H1 (cell line): ENCODE data around the gene SCP2. TPM values are rescaled to one million over a fixed set of nuclear protein-coding genes. Genes with fewer than 3 reads are reported as not detected.

ENCODE experiments used
- ATF2 ChIP-seq: IDR thresholded peaks from 2 replicates; pipeline ENCODE4 v1.6.1; 2012; ENCODE audit warnings: low read length, inconsistent platforms
- ATF3 ChIP-seq: IDR thresholded peaks from 2 replicates; pipeline ENCODE4 v1.6.1; 2011; ENCODE audit warnings: low read depth, mild to moderate bottlenecking, low read length; ENCODE audit not compliant: insufficient read depth
- CHD7 ChIP-seq: fragments of 300-600 bp; sonication (generic); IDR thresholded peaks from 2 replicates; pipeline ENCODE4 v1.7.1; 2012; ENCODE audit warnings: low read length, moderate library complexity, mild to moderate bottlenecking, inconsistent platforms; ENCODE audit not compliant: insufficient replicate concordance
- CTCF ChIP-seq, 3 experiments: IDR thresholded peaks; 1 replicate in 2 of 3; 2 replicates in 1 of 3; pipeline versions ENCODE4 v1.5.1 to v1.6.1; 2011; ENCODE audit warnings: low read length in 3 of 3, mild to moderate bottlenecking in 3 of 3, inconsistent platforms in 2 of 3, low read depth in 1 of 3, moderate library complexity in 1 of 3; ENCODE audit not compliant: insufficient read depth in 1 of 3; ENCODE audit errors: control extremely low read depth in 1 of 3
- POLR2AphosphoS5 ChIP-seq: IDR thresholded peaks from 2 replicates; pipeline ENCODE4 v1.6.1; 2011; ENCODE audit warnings: low read depth, low read length
- polyA plus RNA-seq, 7 experiments: library from polyadenylated mRNA; depleted of rRNA in 3 of 7; stranded (reverse) in 5 of 7; unstranded in 2 of 7; fragments of >200 nt in 5 of 7; fragments of 200-250 nt in 2 of 7; gene quantifications; 1 replicate in 5 of 7; 2 replicates in 1 of 7; 4 replicates in 1 of 7; pipeline versions ENCODE4 v1.2.1 to v1.2.3, GENCODE V29; 2011 to 2013; ENCODE audit warnings: missing spikeins in 2 of 7, mixed read lengths in 2 of 7
- total RNA-seq: library from RNA; stranded (reverse); fragmentation: NEBNext Ultra II Directional; extraction: Animal tissue kit (Norgen Biotek cat#: 25700); gene quantifications from 2 replicates; pipeline ENCODE4 v1.2.1, GENCODE V29; 2021

The SCP2 gene
- total and polyA plus RNA-seq, 2 of the 8 experiments (the other 6 are each of a cell fraction or from before 2014, with no cell fraction given) = 20.9 to 54.3 TPM

GRCh38 chr1:53086491-53087070 is 159.5 kb downstream of the SCP2 start (continued):
- TF ChIP-seq CHD7 (no peak), POLR2AphosphoS5 (no peak), ATF3 (no peak), ATF2 (no peak), CTCF (IDR thresholded peaks at IDR 0.05; ENCODE audit: control extremely low read depth in 1 of 3, insufficient read depth in 1 of 3, low read depth in 1 of 3, low read length in 3 of 3) (no peak)
